Esophagus muscularis mucosa (tissue), 4 donors: ENCODE results near the gene SLC14A1.

ENCODE experiments used
- CTCF ChIP-seq, 3 experiments: fragments of 200-600 bp in 2 of 3; fragments of 450-650 bp in 1 of 3; sonication (generic) in 2 of 3; IDR thresholded peaks; one replicate each; pipeline ENCODE4 v1.5.1; 2017 to 2019; ENCODE audit warnings: antibody characterized with exemption in 3 of 3, mild to moderate bottlenecking in 2 of 3, moderate library complexity in 1 of 3
- EP300 ChIP-seq: sonication (generic); formaldehyde crosslinking; IDR thresholded peaks from one replicate; pipeline ENCODE4 v1.6.1; 2017; ENCODE audit warnings: antibody characterized with exemption
- POLR2A ChIP-seq: fragments of 450-650 bp; IDR thresholded peaks from one replicate; pipeline ENCODE4 v1.6.1; 2017; ENCODE audit warnings: antibody characterized with exemption, moderate library complexity, mild to moderate bottlenecking, low read depth
- POLR2AphosphoS5 ChIP-seq, 2 donors: sonication (generic); formaldehyde crosslinking; IDR thresholded peaks; one replicate each; pipeline ENCODE4 v1.6.1; 2017; ENCODE audit warnings: antibody characterized with exemption in 2 of 2

GRCh38 chr18:45780568-45780967, 56.6 kb downstream of the SLC14A1 start:
- no peak for TF ChIP-seq CTCF (IDR thresholded peaks at IDR 0.05)
- TF ChIP-seq POLR2A = no peak
- no peak for TF ChIP-seq POLR2AphosphoS5 (IDR thresholded peaks at IDR 0.05)
- TF ChIP-seq EP300 = no peak
